Vagina (tissue), 2 donors: ENCODE data around the gene SPATA25.

Experiments
- POLR2A ChIP-seq, 2 donors: fragments of 450-650 bp; IDR thresholded peaks; one replicate each; pipeline ENCODE4 v1.6.1; 2017; ENCODE audit warnings: antibody characterized with exemption in 2 of 2, mild to moderate bottlenecking in 2 of 2, moderate library complexity in 2 of 2
- POLR2AphosphoS5 ChIP-seq, 2 donors: sonication (generic); formaldehyde crosslinking; IDR thresholded peaks; one replicate each; pipeline ENCODE4 v1.9.0; 2017; ENCODE audit warnings: antibody characterized with exemption in 2 of 2, mild to moderate bottlenecking in 2 of 2, low read depth in 1 of 2; ENCODE audit not compliant: insufficient read depth in 1 of 2
- TF ChIP-seq, protein P1 (sequence below), 3 experiments: fragments of 450-650 bp in 2 of 3; fragments of 200-600 bp in 1 of 3; sonication (generic) in 1 of 3; IDR thresholded peaks; one replicate each; pipeline ENCODE4 v1.5.1; 2017 to 2019; ENCODE audit warnings: antibody characterized with exemption in 3 of 3, mild to moderate bottlenecking in 2 of 3, moderate library complexity in 2 of 3

GRCh38 chr20:45917790-45918141, 30.3 kb upstream of the SPATA25 start:
- TF ChIP-seq POLR2AphosphoS5 (IDR thresholded peaks at IDR 0.05; ENCODE audit: insufficient read depth in 1 of 2, low read depth in 1 of 2) (no peak), POLR2A (IDR thresholded peaks at IDR 0.05) (no peak)
- TF ChIP-seq, protein P1, sequence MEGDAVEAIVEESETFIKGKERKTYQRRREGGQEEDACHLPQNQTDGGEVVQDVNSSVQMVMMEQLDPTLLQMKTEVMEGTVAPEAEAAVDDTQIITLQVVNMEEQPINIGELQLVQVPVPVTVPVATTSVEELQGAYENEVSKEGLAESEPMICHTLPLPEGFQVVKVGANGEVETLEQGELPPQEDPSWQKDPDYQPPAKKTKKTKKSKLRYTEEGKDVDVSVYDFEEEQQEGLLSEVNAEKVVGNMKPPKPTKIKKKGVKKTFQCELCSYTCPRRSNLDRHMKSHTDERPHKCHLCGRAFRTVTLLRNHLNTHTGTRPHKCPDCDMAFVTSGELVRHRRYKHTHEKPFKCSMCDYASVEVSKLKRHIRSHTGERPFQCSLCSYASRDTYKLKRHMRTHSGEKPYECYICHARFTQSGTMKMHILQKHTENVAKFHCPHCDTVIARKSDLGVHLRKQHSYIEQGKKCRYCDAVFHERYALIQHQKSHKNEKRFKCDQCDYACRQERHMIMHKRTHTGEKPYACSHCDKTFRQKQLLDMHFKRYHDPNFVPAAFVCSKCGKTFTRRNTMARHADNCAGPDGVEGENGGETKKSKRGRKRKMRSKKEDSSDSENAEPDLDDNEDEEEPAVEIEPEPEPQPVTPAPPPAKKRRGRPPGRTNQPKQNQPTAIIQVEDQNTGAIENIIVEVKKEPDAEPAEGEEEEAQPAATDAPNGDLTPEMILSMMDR (IDR thresholded peaks at IDR 0.05): no peak
